Heart right ventricle (tissue), 16 donors: ENCODE measurements around the gene SNRNP27. TPM values are rescaled to one million over a fixed set of nuclear protein-coding genes. Genes with fewer than 3 reads are reported as not detected.
A peak's percentile ranks its signal among the peaks of the same experiment; 100 is the strongest.

Source experiments
- ATAC-seq, 8 donors: fragments of 200-7000 bp; cut with Tn5 transposase; one replicate each; pipeline ENCODE4 v1.9.1; 2020; ENCODE audit warnings: mild to moderate bottlenecking in 8 of 8, moderate library complexity in 8 of 8, moderate number of reproducible peaks in 1 of 8
- DNase-seq, 2 donors: peaks; one replicate each; pipeline ENCODE4 v3.0.0-alpha.2; 2020
- H3K27ac ChIP-seq, 10 donors: fragments of 200-600 bp; sonication (generic) in 2 of 10; one replicate each; pipeline versions ENCODE4 v1.5.0 to v1.8.0; 2020 to 2022; ENCODE audit warnings: mild to moderate bottlenecking in 3 of 10
- H3K27me3 ChIP-seq, 7 donors: fragments of 200-600 bp; one replicate each; pipeline ENCODE4 v1.8.0; 2021 to 2022; ENCODE audit warnings: mild to moderate bottlenecking in 2 of 7
- H3K36me3 ChIP-seq, 9 donors: fragments of 200-600 bp; sonication (generic) in 1 of 9; one replicate each; pipeline versions ENCODE4 v1.5.0 to v1.8.0; 2020 to 2022; ENCODE audit warnings: mild to moderate bottlenecking in 2 of 9
- H3K4me1 ChIP-seq, 9 donors: fragments of 200-600 bp; sonication (generic) in 1 of 9; one replicate each; pipeline versions ENCODE4 v1.5.0 to v1.8.0; 2020 to 2022; ENCODE audit warnings: mild to moderate bottlenecking in 4 of 9
- H3K4me3 ChIP-seq, 10 donors: fragments of 200-600 bp; sonication (generic) in 2 of 10; one replicate each; pipeline versions ENCODE4 v1.5.0 to v1.8.0; 2020 to 2022; ENCODE audit warnings: mild to moderate bottlenecking in 7 of 10, moderate library complexity in 2 of 10
- H3K9me3 ChIP-seq, 11 donors: fragments of 200-600 bp in 10 of 11; sonication (generic) in 2 of 11; one replicate each; pipeline versions ENCODE4 v1.5.0 to v1.8.0; 2013 to 2022; ENCODE audit warnings: mild to moderate bottlenecking in 2 of 11, control low read depth in 1 of 11, moderate library complexity in 1 of 11
- WGBS, 2 donors: extraction: QIAGEN DNeasy Blood & Tissue Kit; methylation state at CpG; one replicate each; pipeline ENCODE4 v1.1.7; 2013; ENCODE audit warnings: inconsistent platforms in 1 of 2; 5-methylcytosine and 5-hydroxymethylcytosine counted together
- intact Hi-C, 10 donors: fragments of 100-400 bp; cut with DNase I; formaldehyde crosslinking; loops; one replicate each; pipeline versions ENCODE4 v1.11.1 to v1.14.2; 2022
- polyA plus RNA-seq, 2 donors: library from polyadenylated mRNA; stranded (reverse); fragments of 200-250 nt; gene quantifications; one replicate each; pipeline ENCODE4 v1.2.3, GENCODE V29; 2013
- total RNA-seq, 10 donors: library from RNA; stranded (reverse); fragmentation: NEBNext Ultra II Directional in 3 of 10; extraction: Animal tissue kit (Norgen Biotek cat#: 25700) in 3 of 10; gene quantifications; one replicate each; pipeline versions ENCODE4 v1.2.1 to v1.2.4, GENCODE V29; 2021 to 2023
- TF ChIP-seq, protein P1 (sequence below), 9 donors: fragments of 200-600 bp; sonication (generic) in 2 of 9; IDR thresholded peaks; one replicate each; pipeline versions ENCODE4 v1.5.0 to v1.8.0; 2021 to 2022; ENCODE audit warnings: antibody characterized with exemption in 9 of 9, mild to moderate bottlenecking in 5 of 9, moderate library complexity in 1 of 9
- donor health status: Arrhythmogenic right ventricular cardiomyopathy.
- donor health status: ischemic (EF 13 %, LVEDD 7.1; RV severe dilation, severe dysfunction).
- donor health status: healthy with polysubstance abuse.
- donor health status: DM: no; HTN: yes; CAD: no.
- donor health status: DM: no; HTN: no; CAD: no.
- donor health status: ischemic (EF 25% LVEDD 6.9; RV normal size, moderate dysfunction).
- donor health status: ischemic (EF 25% LVEDD 5.7; RV mildly dilated, moderate dysfunction).
- donor health status: healthy.
- donor health status: DM: yes; HTN: yes; CAD: no.
- donor health status: Ischemic cardiomyopathy.
- donor health status: ischemic (EF 35%, LVEDD 5.7; RV mildly dilated, moderate dysfunction).
- donor health status: nonischemic (EF 11% LVEDD 7.7; RV severe dilation, severe dysfunction).
- donor health status: DM: yes; HTN: yes; CAD: no.
- donor health status: PGD.
- donor health status: ischemic (EF 29% LVEDD 5.4; RV normal size, mild dysfunction).
- donor health status: nonischemic (EF 23%, LVEDD 6.1; RV moderate dilation, normal function).

Gene SNRNP27
- total and polyA plus RNA-seq, 12 donors = 34.5 to 68.4 (median 53.7) TPM

DNA sequence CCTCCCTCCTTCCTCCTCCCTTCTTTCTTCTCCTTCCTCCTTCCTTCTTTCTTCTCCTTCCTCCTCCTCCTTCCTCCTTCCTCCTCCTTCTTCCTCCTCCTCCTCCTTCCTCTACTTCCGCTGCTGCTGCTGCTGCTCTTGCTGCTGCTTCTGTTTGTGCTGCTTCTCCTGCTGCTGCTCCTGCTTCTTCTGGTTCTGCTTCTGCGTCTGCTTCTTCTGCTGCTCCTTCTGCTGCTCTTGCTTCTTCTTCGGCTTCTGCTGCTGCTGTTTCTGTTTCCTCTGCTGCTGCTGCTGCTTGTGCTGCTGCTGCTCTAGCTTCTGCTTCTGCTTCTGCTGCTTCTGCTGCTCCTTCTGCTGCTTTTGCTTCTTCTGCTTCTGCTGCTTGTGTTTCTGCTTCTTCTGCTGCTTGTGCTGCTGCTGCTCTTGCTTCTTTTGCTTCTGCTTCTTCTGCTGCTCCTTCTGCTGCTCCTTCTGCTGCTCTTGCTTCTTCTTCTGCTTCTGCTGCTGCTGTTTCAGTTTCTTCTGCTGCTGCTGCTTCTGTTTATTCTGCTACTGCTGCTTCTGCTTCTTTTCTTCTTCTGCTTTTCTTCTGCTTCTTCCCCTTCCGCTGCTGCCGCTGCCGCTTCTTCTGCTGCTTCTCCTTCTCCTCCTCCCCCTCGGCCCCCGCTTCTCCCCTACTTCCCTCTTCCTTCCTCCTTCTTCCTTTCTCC, 8.6 kb downstream of the SNRNP27 start:
- no peak overlapping the region for H3K4me3 ChIP-seq
- peak overlapping the region in 1 of 10 donors; percentile 65 for H3K27ac ChIP-seq
- H3K4me1 ChIP-seq = peaks cover 0 to 21% (median 2%) of the 10 kb centered on the region in 9 donors
- intact Hi-C loops = no loop called here
- TF ChIP-seq, protein P1, sequence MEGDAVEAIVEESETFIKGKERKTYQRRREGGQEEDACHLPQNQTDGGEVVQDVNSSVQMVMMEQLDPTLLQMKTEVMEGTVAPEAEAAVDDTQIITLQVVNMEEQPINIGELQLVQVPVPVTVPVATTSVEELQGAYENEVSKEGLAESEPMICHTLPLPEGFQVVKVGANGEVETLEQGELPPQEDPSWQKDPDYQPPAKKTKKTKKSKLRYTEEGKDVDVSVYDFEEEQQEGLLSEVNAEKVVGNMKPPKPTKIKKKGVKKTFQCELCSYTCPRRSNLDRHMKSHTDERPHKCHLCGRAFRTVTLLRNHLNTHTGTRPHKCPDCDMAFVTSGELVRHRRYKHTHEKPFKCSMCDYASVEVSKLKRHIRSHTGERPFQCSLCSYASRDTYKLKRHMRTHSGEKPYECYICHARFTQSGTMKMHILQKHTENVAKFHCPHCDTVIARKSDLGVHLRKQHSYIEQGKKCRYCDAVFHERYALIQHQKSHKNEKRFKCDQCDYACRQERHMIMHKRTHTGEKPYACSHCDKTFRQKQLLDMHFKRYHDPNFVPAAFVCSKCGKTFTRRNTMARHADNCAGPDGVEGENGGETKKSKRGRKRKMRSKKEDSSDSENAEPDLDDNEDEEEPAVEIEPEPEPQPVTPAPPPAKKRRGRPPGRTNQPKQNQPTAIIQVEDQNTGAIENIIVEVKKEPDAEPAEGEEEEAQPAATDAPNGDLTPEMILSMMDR (IDR thresholded peaks at IDR 0.05) = no peak
- H3K9me3 ChIP-seq = peaks cover 0 to 6% (median 0%) of the 10 kb centered on the region in 11 donors
- H3K36me3 ChIP-seq = peaks cover 0 to 97% (median 44%) of the 10 kb centered on the region in 9 donors
- DNase-seq = peak in 1 of 2 donors; percentile 24
- WGBS, 2 donors = 57 to 63% methylated on average over 8 of the region's 8 CpGs
- ATAC-seq = no peak
- H3K27me3 ChIP-seq = no peaks in the 10 kb centered on the region

DNA sequence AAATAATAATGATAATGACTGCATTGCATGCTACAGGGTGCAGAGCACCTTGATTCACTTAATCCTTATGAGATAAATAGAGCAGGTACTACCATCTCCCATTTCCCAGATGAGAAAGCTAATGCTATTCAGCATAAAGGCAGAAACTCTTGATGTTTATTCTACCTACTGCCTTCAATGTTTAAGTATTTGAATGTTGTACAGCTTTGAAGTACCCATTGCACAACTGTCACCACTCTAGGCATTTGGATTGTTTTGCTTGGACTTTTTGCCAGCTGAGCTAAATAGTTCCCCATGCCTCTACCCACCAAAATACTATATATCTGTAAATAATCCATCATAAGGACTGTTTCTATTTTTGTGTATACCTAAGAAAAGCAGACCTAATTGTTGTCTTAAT, 13.5 kb downstream of the SNRNP27 start:
- Histone ChIP-seq H3K9me3 (peaks cover 0 to 6% (median 0%) of the 10 kb centered on the region in 11 donors), H3K36me3 (peaks cover 0 to 95% (median 31%) of the 10 kb centered on the region in 9 donors), H3K4me1 (peaks cover 0 to 10% (median 2%) of the 10 kb centered on the region in 9 donors), H3K4me3 (no peak overlapping the region), H3K27me3 (no peaks in the 10 kb centered on the region), H3K27ac (no peak overlapping the region)
- DNase-seq = no peak
- intact Hi-C loops = no loop called here
- ATAC-seq = no peak
- TF ChIP-seq, protein P1 (IDR thresholded peaks at IDR 0.05) = no peak

GRCh38 chr2:69911985-69912563, 18.3 kb downstream of the SNRNP27 start:
- Histone ChIP-seq H3K27me3 (no peaks in the 10 kb centered on the region), H3K36me3 (peaks cover 0 to 57% (median 6%) of the 10 kb centered on the region in 9 donors), H3K4me3 (no peak overlapping the region), H3K9me3 (no peaks in the 10 kb centered on the region), H3K27ac (peak overlapping the region in 1 of 10 donors; percentile 96), H3K4me1 (peaks cover 0 to 40% (median 24%) of the 10 kb centered on the region in 9 donors)
- ATAC-seq (no peak), DNase-seq (peak in 1 of 2 donors; percentile 27)
- TF ChIP-seq, protein P1 (IDR thresholded peaks at IDR 0.05) = peak; percentile 26 to 81 (median 67)
- 0 to 4% methylated on average over 2 of the region's 2 CpGs for WGBS, 2 donors
- intact Hi-C loops = loop anchor here (1.0 to 10.0 kb wide), 10 partner anchors 155 to 390 kb away; partner anchors contain the start of genes FAM136A (in 5 of the 10), SNRPG (in 2 of the 10) and PCBP1 (in 1 of the 10)

GRCh38 chr2:69914164-69914949, 20.6 kb downstream of the SNRNP27 start:
- TF ChIP-seq, protein P1 (IDR thresholded peaks at IDR 0.05) = peak in 5 of 9 donors; percentile 29 to 53 (median 36)
- peak overlapping the region; percentile 45 to 95 (median 71) for H3K4me3 ChIP-seq
- peak; percentile 97 to 100 for DNase-seq
- H3K36me3 ChIP-seq = peaks cover 0 to 57% (median 0%) of the 10 kb centered on the region in 9 donors
- H3K9me3 ChIP-seq = no peaks in the 10 kb centered on the region
- H3K27me3 ChIP-seq = no peaks in the 10 kb centered on the region
- 0% methylated on average over 56 of the region's 56 CpGs for WGBS, 2 donors
- peak; percentile 93 to 98 (median 96) for ATAC-seq
- intact Hi-C loops = loop anchor here (1.0 to 10.0 kb wide), 12 partner anchors 20 to 388 kb away; partner anchors contain the start of genes FAM136A (in 4 of the 10), PCBP1 (in 2 of the 10) and SNRPG (in 2 of the 10)
- H3K4me1 ChIP-seq = peaks cover 0 to 59% (median 34%) of the 10 kb centered on the region in 9 donors
- peak overlapping the region; percentile 80 to 97 (median 96) for H3K27ac ChIP-seq
